Prostate gland (tissue), 2 donors: ENCODE measurements around the gene SLC4A2.

ENCODE experiments used
- CTCF ChIP-seq, 4 experiments: fragments of 200-600 bp in 2 of 4; fragments of 450-650 bp in 2 of 4; sonication (generic) in 2 of 4; IDR thresholded peaks; 1 replicate in 3 of 4; 2 replicates in 1 of 4; pipeline ENCODE4 v1.5.1; 2016 to 2019; ENCODE audit warnings: antibody characterized with exemption in 4 of 4, mild to moderate bottlenecking in 2 of 4, moderate library complexity in 2 of 4
- POLR2A ChIP-seq: fragments of 450-650 bp; IDR thresholded peaks from one replicate; pipeline ENCODE4 v1.6.1; 2016; ENCODE audit warnings: antibody characterized with exemption, mild to moderate bottlenecking
- POLR2AphosphoS5 ChIP-seq: sonication (generic); formaldehyde crosslinking; IDR thresholded peaks from one replicate; pipeline ENCODE4 v1.6.1; 2017; ENCODE audit warnings: antibody characterized with exemption

- no peak for TF ChIP-seq POLR2AphosphoS5
- peak; percentile 66 to 85 (median 68) for TF ChIP-seq CTCF (IDR thresholded peaks at IDR 0.05)
- TF ChIP-seq POLR2A, result no peak
These were observed 41.4 kb upstream of the SLC4A2 start for GRCh38 chr7:151017953-151018420.
